Measurements from ENCODE around the gene ACADSB.

ACADSB gene

GRCh38 chr10:123008355-123009104 lies at the start of gene ACADSB, which contains the start of gene IKZF5:
TSS of gene ACADSB (plus strand) at chr10:123009006. CDS start at chr10:123009030, 24 bp downstream.
TSS of gene IKZF5 (minus strand) at chr10:123008795. CDS start at chr10:122998625, 10,170 bp downstream.
- DNase-seq = peak; percentile 91

DNA sequence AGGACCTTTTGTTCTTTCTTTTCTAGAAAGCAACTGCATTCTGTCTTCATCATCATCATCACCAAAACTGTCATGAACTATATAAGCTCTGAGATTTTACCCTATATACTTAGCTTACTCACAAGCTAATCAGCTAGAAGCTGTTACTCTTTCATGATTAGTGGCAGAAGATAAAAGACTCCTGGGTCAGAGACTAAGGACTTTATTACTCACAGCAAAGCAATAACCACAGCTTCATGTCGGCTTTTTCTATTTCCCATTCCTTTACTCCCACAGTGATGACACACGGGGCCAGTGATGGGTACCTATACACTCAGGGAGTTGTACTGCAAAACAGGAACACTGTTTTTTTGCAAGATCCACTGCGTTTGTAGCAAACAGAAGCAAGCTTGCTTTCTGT lies 46.4 kb upstream of the ACADSB start:
- DNase-seq = no peak

DNA sequence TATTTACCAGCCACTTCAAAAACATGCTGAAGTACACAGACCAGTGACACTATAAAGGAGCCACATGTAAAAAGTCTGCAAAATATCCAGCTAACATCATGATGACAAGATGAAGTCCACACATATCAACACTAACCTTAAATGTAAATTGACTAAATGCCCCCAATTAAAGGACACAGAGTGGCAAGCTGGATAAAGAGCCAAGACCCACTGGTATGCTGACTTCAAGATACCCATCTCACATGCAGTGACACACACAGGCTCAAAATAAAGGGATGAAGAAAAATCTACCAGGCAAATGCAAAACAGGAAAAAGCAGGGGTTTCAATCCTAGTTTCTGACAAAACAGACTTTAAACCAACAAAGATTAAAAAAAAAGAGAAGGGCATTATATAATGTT lies 41.9 kb upstream of the ACADSB start:
- no peak for DNase-seq

DNA sequence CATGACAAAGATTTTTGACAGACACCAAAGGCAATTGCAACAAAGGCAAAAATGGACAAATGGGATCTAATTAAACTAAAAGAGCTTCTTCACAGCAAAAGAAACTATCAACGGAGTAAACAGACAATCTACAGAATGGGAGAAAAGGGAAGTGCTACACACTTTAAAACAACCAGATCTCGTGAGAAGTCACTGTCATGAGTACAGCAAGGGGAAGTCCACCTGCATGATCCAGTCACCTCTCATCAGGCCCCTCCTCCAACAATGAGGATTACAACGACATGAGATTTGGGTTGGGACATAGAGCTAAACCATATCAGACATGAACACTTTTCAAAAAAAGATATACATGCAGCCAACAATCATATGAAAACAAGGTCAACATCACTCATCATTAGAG lies 40.1 kb upstream of the ACADSB start:
- no peak for DNase-seq

DNA sequence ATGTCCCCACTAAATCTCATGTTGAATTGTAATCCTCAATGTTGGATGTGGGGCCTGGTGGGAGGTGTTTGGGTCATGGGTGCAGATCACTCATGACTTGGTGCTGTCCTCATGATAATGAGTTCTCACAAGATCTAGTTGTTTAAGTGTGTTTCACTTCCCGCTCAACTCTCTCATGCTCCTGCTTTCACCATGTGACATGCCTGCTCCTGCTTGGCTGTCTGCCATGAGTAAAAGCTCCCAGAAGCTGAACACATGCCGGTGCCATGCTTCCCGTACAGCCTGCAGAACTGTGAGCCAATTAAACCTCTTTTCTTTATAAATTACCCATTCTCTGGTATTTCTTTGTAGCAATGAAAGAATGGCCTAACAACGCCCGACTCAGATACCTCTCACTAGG lies 34.8 kb upstream of the ACADSB start:
- no peak for DNase-seq

DNA sequence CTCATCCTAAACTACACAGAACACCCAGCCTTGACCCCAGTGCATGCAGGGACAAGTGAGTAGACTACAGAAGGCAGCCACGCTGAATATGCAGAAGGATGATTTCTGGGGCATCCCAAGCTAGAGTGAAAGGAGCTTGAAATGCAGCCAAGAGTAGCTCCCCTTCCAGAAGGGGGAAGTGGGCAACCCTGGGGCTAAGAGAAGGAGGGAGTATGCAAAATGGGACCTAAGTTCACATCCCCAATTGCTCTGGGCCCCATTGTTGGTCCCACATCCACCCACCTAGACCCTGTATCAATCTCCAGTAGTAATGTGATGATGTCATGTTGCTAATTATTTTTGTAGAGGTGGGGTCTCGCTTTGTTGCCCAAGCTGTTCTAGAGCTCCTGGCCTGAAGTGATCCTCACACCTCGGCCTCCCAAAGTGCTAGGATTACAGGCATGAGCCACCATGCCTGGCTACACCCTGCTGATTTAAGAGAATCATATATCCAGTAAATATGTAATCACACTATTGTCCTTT lies 34.2 kb upstream of the ACADSB start:
- no peak for DNase-seq

DNA sequence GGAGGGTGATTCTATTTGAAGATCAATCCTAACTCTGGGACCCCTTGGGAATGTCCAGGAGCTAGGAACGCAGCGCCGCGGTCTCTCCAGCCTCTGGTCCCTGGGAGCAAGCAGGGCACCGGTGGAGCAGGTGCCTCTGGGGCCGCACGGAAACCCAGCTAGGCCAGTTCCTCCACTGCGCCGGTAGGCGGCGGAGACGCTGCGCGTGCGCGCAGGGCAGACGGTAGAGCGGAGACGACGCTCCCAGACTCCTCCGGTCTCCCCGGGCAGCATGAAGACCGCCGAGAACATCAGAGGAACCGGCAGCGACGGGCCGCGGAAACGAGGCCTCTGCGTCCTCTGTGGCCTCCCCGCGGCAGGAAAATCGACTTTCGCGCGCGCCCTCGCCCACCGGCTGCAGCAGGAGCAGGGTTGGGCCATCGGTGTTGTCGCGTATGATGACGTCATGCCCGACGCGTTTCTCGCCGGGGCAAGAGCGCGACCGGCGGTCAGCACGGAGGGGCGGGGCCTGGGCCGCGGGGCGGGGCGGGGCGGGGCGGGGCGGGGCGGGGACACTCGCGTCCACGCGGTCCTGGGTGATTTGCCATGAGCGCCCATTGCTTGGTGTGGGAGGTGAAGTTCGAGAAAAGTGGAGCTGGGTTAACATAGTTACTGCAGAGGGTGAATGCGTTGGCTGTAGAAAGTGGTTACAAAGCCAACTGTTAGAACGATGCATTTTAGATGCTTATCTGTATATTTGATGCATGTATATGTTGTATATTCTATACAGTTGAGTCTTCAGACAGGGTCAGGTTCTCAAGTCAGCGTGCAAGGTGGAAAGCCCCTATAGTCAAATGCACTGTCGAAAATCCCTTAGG lies 28.4 kb upstream of the ACADSB start, which contains the start of gene PSTK:
TSS of gene PSTK (plus strand) at position 193 of the 857 bp plus-strand sequence. CDS start at position 272, 79 bp downstream.
- DNase-seq = peak; percentile 89

DNA sequence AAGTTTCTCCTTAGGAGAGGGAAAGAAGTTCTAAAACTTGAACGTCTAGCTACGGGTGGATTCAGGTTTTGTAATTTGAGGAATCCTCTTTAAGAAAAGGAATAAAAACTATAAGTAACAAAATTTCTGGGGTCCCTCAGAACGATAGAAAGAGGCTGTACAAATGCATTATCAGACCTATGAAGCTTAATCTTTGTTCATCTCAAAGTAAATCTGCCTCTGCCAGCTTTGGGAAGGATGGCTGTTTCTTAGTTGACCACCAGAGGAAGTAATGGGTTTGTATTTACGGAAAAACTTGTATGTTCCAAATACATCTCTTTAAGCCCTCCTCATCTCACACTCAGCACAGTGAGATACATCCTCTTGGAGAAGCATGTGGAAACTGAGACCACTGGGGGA lies 27.7 kb upstream of the ACADSB start:
- no peak for DNase-seq

- DNase-seq = no peak
These were observed 24.9 kb upstream of the ACADSB start for GRCh38 chr10:122983898-122984297.

DNA sequence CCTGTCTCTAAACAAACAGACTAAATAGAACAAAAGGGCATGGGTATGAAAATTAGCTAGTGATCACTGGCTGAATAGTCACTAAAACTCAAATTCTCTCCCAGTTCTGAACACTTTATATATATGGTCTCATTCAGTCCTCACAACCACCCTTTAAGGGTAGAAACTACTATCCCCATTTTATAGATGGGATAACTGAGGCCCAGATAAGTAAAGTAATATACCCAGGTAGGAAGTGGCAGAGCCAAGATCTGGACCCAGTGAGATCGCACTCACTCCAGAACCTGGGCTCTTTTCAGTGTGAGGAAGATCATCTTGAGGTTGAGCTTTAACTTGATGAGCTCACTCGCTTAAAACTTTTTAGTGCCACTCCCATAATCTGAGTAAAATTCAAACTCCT lies 24.1 kb upstream of the ACADSB start:
- DNase-seq = no peak

DNA sequence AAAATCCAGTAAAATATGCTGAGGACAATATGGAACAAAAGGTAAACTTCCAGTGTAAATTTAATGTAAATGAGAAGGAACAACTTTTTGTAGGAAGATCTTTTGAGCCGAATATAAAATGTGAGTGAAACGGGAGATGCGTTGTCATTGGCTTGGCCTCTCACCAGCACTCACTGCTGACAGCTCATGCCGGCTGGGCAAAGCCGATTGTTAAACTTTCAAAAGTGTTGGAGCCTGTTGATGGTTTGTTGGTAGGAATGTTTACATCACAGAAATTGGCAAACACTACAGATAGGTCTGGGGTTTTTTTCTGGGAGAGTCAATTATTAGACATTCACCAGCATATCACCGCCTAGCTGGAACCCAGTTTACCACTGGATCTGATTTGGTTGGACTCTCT lies 22.5 kb upstream of the ACADSB start:
- no peak for DNase-seq

- DNase-seq = no peak
These were observed 20.3 kb upstream of the ACADSB start for GRCh38 chr10:122988501-122988900.

DNA sequence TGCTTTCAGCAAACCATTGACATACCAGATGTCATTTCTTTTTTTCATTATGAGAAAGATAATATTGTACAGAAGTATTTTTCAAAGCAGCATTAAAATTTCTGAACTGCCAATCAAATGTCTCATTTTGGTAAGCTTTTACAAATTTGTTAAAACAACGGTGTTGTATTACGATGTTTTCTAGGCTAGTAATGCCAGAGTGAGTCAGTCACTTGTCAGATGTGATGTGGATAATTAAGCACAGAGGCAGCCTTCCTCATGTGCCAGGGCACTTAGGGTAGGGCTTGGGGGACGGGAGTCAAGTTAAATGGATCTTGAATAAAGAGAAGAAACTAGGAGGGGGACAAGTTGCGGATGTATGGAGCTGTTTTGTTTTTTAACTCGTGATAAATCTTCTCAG lies 18.5 kb upstream of the ACADSB start:
- no peak for DNase-seq

DNA sequence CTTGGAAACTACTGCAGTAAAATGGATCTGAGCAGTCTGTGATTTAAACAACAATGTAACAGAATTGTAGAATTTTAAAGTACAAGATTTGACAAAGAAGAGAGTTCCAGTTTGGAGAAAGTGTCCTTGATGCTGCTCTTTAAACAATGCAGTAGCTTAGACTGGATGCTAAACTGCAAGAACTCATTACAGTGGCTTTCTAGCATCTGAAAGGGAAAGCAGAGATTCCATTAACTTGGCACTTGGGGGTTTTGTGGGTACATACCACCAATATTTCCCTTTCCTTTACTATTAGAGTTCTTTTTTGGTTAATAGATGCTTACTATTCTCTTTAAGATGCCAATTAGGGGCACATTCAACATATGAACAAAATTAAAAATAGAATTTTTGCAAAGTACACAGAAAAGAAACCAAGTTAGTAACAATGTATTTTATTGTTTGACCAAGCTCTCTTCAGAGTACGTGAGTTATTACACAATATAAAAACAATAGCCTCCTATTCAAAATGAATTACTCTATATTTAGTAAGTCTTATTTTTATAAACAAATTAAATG lies 16.7 kb upstream of the ACADSB start:
- no peak for DNase-seq

- no peak for DNase-seq
These were observed 14.9 kb upstream of the ACADSB start for GRCh38 chr10:122993797-122994336.

GRCh38 chr10:122995936-122996335 lies 12.9 kb upstream of the ACADSB start:
- DNase-seq = no peak

- DNase-seq = no peak
These were observed 10.9 kb upstream of the ACADSB start for GRCh38 chr10:122997864-122998263.

- DNase-seq = no peak
These were observed 10.4 kb upstream of the ACADSB start for GRCh38 chr10:122998360-122998917.

GRCh38 chr10:122998934-122999333 lies 9.9 kb upstream of the ACADSB start:
- no peak for DNase-seq

- no peak for DNase-seq
These were observed 9.5 kb upstream of the ACADSB start for GRCh38 chr10:122999347-122999746.

- no peak for DNase-seq
These were observed 8.7 kb upstream of the ACADSB start for GRCh38 chr10:123000155-123000554.

DNA sequence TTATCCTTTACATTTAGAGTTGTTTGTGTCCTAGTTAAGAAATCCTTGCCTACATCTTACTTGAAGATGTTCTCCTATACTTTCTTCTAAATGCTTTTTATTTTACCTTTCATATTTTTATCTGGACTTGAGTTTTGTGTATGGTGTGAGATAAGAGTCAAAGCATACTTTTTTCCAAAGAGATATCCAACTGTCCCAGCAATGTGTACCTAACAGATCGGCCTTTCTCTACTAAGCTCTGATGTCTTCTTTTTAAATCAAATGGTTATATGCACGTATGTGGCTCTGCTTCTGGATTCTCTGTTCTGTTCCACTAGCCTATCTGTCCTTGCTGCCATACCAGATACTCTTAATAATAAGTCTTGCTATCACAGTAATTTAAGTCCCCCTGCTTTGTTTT lies 7.4 kb upstream of the ACADSB start:
- no peak for DNase-seq

DNA sequence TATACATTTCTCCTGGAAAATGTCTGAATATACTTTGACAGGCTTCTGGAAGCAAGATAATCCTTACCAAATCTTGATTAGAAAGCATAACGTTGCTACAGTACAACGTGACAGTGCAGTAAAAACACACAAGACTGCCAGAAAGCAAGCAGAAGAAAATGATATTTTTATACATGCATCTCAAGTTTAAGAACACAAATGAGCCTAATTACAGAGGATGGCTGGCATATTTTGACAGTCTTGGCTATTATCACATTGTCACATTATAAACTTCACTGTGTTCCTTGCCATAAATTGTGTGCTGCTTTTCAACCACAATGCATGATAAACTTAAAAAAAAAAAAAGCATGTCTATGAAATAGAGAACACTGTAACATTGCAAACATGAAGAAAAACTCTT lies 4.5 kb upstream of the ACADSB start:
- no peak for DNase-seq

Data from activated CD4-positive, CD25-positive, alpha-beta regulatory T cell treated with anti-CD3 and anti-CD28 coated beads, Interleukin-2, amount 50 U/mL, for 72 hours (primary cell).